Measurements from ENCODE around the gene CALML5.

Gene CALML5

DNA sequence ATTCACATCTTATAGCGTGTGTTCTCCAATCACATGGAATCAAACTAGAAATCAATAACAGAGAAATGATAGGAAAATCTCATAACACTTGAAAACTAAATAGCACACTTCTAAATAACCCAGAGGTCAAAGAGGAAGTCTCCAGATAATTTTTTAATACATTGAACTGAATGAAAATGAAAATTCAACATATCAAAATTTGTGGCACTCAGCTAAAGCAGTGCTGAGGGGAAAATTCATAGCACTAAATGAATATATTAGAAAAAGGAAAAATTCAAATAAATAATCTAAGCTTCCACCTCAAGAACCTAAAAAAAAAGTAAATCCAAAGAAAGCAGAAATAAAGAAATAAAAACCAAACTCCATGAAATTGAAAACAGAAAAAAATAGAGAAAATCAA is 42.7 kb upstream of the CALML5 start:
- Histone ChIP-seq H3K9me3 (peaks cover 25% of the 10 kb centered on the region), H3K4me1 (peaks cover 14% of the 10 kb centered on the region), H3K4me3 (no peak overlapping the region)

DNA sequence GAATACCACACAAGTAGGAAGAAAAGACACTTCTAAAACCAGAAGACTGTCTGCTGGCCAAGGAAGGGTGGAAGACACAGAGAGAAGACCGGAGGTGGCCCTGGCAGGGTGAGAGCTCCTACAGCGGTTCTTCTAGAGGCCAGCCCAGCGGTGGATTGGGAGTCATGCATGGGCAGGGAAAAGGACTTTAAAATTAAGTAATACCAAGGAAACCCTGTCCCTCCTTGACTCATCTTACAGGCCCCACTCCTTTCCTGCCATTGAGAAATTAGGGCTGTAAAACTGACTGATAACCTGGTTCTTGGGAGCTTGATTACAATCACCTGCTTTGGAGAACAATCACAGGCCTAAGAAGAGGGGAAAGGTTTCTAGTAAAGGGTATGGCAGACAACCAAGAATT is 41.5 kb upstream of the CALML5 start:
- Histone ChIP-seq H3K27me3 (no peaks in the 10 kb centered on the region), H3K27ac (no peak overlapping the region)
- no peak for TF ChIP-seq Cebpa-rat (IDR thresholded peaks at IDR 0.05)

More for the DNA sequence above, 42.7 kb upstream of the CALML5 start:
- H3K9ac ChIP-seq, result no peak overlapping the region
- no peak for TF ChIP-seq Cebpa-rat (IDR thresholded peaks at IDR 0.05)
- H3K27me3 ChIP-seq, result no peaks in the 10 kb centered on the region
- no peak overlapping the region for H3K27ac ChIP-seq
- no peaks in the 10 kb centered on the region for H4K20me1 ChIP-seq
- no peak overlapping the region for H3K4me2 ChIP-seq
- no peaks in the 10 kb centered on the region for H3K36me3 ChIP-seq

DNA sequence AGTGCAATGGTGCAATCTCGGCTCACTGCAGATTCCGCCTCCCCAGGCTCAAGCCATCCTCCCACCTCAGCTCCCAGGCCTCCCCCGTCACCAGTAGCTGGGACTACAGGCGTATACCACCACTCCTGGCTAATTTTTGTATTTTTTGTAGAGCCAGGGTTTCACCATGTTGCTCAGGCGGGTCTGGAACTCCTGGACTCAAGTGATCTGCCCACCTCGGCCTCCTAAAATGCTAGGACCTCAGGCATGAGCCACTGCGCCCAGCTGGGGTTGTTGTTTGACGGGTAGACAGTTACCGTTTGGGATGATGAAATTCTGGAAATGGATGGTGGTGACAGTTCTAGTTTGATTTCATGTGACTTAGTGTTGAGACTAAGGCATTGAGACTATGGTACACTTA is 40.7 kb upstream of the CALML5 start:
- no peak overlapping the region for H3K4me2 ChIP-seq
- H3K27ac ChIP-seq, result no peak overlapping the region
- no peak overlapping the region for H3K4me3 ChIP-seq
- no peaks in the 10 kb centered on the region for H3K27me3 ChIP-seq
- H3K9me3 ChIP-seq, result peaks cover 25% of the 10 kb centered on the region
- peaks cover 14% of the 10 kb centered on the region for H3K4me1 ChIP-seq
- TF ChIP-seq Cebpa-rat (IDR thresholded peaks at IDR 0.05), result no peak
- H3K9ac ChIP-seq, result no peak overlapping the region
- H3K36me3 ChIP-seq, result no peaks in the 10 kb centered on the region
- H4K20me1 ChIP-seq, result no peaks in the 10 kb centered on the region

More for the DNA sequence above, 41.5 kb upstream of the CALML5 start:
- H3K36me3 ChIP-seq, result no peaks in the 10 kb centered on the region
- H4K20me1 ChIP-seq, result no peaks in the 10 kb centered on the region
- H3K9me3 ChIP-seq, result peaks cover 25% of the 10 kb centered on the region
- peaks cover 14% of the 10 kb centered on the region for H3K4me1 ChIP-seq
- H3K4me2 ChIP-seq, result no peak overlapping the region
- H3K4me3 ChIP-seq, result no peak overlapping the region
- no peak overlapping the region for H3K9ac ChIP-seq

DNA sequence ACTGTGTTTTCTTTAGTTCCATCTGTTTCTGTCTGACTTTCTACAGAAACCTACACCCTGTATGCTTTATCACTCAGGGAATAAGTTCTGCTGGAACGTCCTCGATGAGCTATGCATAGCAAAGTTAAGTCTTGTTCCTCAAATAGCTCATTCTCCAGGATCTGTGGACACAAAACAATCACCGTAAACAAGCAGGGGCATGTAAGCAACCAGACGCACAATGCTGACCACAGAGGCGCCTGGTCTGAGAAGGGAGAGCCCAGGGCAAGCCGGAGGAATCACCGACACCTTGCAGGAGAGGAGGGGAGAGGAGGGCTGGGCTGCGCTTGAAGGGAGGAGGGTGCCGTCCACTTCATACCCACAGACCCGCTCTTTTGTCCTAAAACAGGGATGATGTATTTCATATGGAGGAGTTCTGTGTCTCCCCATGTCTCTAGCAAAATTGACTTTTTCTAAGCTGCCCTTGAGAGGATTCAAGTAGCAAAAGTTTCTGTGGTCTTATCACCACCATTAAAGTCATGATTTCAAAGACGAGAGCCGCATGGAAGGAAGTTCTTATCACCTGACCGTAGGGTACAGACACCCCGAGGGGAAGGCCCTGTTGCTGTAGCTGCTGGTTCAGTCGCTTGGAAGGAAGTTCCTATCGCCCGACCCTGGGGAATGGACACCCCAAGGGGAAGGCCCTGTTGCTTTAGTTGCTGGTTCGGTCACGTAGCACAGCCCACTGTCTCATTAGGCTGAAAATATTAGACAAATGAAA is 39.7 kb upstream of the CALML5 start:
- no peak overlapping the region for H3K4me3 ChIP-seq
- H3K9me3 ChIP-seq, result peaks cover 25% of the 10 kb centered on the region
- TF ChIP-seq Cebpa-rat (IDR thresholded peaks at IDR 0.05), result no peak
- no peaks in the 10 kb centered on the region for H3K36me3 ChIP-seq
- H3K27me3 ChIP-seq, result no peaks in the 10 kb centered on the region
- H4K20me1 ChIP-seq, result no peaks in the 10 kb centered on the region
- peak overlapping the region; percentile 53 for H3K4me2 ChIP-seq
- no peak overlapping the region for H3K27ac ChIP-seq
- no peak overlapping the region for H3K9ac ChIP-seq
- H3K4me1 ChIP-seq, result peaks cover 14% of the 10 kb centered on the region

DNA sequence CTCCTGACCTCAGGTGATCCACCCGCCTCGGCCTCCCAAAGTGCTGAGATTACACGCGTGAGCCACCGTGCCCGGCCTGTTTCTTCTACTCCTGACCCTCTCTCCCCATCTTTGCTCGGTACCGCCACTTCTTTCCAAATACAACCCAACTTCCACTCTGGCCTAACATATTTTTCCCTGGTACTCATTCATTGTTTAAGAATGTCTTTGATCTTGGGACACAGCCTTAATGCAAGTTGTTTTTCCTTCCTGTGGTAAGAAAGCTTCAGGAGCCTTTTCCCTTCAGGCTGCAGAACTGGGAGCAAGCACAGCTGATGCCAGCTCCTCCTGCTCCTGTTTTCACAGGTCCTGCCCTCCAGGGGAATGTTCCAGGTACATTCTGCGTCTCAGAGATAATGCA is 39.1 kb upstream of the CALML5 start:
- peaks cover 14% of the 10 kb centered on the region for H3K4me1 ChIP-seq
- no peaks in the 10 kb centered on the region for H4K20me1 ChIP-seq
- H3K9ac ChIP-seq, result no peak overlapping the region
- peaks cover 25% of the 10 kb centered on the region for H3K9me3 ChIP-seq
- H3K4me2 ChIP-seq, result no peak overlapping the region
- no peaks in the 10 kb centered on the region for H3K27me3 ChIP-seq
- TF ChIP-seq Cebpa-rat (IDR thresholded peaks at IDR 0.05), result no peak
- no peak overlapping the region for H3K4me3 ChIP-seq
- H3K36me3 ChIP-seq, result no peaks in the 10 kb centered on the region
- no peak overlapping the region for H3K27ac ChIP-seq

DNA sequence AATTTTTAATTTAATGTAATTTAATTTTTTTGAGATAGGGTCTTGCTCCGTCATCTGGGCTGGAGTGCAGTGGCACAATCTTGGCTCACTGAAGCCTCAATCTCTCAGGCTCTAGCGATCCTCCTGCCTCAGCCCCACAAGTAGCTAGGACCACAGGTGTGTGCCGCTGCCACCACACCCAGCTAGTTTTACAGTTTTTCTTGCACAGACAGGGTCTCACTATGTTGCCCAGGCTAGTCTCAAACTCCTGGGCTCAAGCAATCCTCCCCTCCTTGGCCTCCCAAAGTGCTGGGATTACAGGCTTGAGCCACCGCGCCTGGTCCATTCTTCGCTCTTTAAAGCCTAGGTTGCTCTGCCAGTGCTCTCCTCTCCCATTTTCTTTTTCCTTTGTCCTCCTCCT is 38.3 kb upstream of the CALML5 start:
- Histone ChIP-seq H3K4me3 (no peak overlapping the region), H3K9me3 (peaks cover 21% of the 10 kb centered on the region), H3K4me2 (no peak overlapping the region), H3K9ac (no peak overlapping the region), H3K36me3 (no peaks in the 10 kb centered on the region), H4K20me1 (no peaks in the 10 kb centered on the region), H3K27me3 (no peaks in the 10 kb centered on the region), H3K4me1 (peaks cover 14% of the 10 kb centered on the region), H3K27ac (no peak overlapping the region)
- TF ChIP-seq Cebpa-rat (IDR thresholded peaks at IDR 0.05), result no peak

DNA sequence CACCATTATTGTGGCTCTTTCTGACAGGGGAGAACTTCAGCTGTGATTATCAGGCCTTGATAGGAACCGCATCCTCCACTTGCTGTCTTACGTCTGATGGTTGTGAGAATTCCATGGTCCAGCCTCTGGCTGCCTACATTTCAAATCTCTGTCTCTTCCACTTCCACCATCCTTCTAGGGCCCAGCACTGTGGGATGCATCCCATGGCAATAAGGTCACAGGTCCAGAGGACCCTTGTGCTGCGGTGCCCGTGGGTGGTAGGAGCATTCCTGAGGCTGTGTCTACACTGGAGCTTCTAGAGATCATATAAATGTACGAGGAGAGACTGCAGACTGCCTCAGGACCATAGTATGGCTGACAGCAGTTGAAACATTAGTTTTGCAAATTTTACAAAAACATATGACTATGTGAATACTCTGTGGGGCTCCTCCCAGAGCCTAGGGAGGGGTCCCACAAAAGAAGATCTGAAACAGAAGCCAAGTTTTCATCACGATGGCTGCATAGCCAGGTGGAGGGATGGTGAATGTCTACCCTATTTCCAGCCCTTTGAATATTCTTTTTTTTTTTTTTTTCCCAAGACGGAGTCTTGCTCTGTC is 37.2 kb upstream of the CALML5 start:
- peaks cover 16% of the 10 kb centered on the region for H3K9me3 ChIP-seq

DNA sequence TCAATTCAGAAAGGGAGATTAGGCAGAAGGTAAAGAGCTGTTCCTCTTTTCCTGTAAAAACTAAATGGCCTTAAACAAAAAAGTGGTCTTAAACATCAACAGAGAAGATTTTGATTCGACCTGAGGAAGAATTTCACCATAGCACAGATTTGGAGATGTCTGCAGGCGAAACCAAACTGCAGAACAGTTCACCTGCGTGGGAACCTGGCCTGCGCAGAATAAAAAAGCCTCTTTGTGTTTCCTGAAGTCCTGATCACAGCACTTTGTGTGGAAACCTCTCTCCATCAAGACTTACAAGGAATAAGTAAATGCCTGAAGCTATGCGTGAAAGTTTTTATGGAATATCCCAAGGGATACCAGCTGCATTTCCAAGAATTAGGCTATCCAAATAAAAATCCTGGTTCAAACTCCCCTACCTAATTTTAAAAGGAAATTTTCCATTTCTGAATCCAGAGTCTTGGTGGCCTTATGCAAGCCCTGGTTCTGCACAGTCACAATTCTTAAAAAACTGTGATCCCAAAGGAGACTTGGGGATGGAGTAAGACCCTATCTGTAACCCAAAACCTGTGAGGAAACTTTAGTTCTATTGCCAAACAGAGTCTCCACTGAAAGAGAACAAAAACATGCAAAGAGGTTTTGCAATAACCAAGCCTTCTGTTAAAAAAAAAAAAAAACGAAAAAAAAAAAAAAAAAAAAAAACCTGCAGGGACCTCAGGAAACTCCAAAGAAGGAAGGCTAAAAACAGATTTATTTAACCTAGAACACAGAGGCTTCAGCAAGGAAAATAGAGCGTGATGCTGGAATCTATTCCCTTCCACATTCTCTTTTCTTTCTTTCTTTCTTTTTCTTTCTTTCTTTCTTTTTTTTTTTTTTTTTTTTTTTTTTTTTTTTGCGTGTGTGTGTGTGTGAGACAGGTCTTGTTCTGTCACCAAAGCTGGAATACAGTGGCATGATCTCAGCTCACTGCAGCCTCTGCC is 35.8 kb upstream of the CALML5 start:
- no peaks in the 10 kb centered on the region for H4K20me1 ChIP-seq
- no peaks in the 10 kb centered on the region for H3K36me3 ChIP-seq
- H3K4me3 ChIP-seq, result no peak overlapping the region
- H3K4me1 ChIP-seq, result peaks cover 14% of the 10 kb centered on the region
- H3K9ac ChIP-seq, result no peak overlapping the region
- H3K4me2 ChIP-seq, result no peak overlapping the region
- H3K27ac ChIP-seq, result no peak overlapping the region
- H3K27me3 ChIP-seq, result no peaks in the 10 kb centered on the region
- peaks cover 4% of the 10 kb centered on the region; the same call in 1 of the 2 replicates for H3K9me3 ChIP-seq
- TF ChIP-seq Cebpa-rat (IDR thresholded peaks at IDR 0.05), result no peak

More for the DNA sequence above, 37.2 kb upstream of the CALML5 start:
- no peak for TF ChIP-seq Cebpa-rat (IDR thresholded peaks at IDR 0.05)
- no peak overlapping the region for H3K27ac ChIP-seq
- no peaks in the 10 kb centered on the region for H4K20me1 ChIP-seq
- no peak overlapping the region for H3K4me2 ChIP-seq
- no peak overlapping the region for H3K9ac ChIP-seq
- H3K27me3 ChIP-seq, result no peaks in the 10 kb centered on the region
- no peak overlapping the region for H3K4me3 ChIP-seq
- no peaks in the 10 kb centered on the region for H3K36me3 ChIP-seq
- H3K4me1 ChIP-seq, result peaks cover 14% of the 10 kb centered on the region

DNA sequence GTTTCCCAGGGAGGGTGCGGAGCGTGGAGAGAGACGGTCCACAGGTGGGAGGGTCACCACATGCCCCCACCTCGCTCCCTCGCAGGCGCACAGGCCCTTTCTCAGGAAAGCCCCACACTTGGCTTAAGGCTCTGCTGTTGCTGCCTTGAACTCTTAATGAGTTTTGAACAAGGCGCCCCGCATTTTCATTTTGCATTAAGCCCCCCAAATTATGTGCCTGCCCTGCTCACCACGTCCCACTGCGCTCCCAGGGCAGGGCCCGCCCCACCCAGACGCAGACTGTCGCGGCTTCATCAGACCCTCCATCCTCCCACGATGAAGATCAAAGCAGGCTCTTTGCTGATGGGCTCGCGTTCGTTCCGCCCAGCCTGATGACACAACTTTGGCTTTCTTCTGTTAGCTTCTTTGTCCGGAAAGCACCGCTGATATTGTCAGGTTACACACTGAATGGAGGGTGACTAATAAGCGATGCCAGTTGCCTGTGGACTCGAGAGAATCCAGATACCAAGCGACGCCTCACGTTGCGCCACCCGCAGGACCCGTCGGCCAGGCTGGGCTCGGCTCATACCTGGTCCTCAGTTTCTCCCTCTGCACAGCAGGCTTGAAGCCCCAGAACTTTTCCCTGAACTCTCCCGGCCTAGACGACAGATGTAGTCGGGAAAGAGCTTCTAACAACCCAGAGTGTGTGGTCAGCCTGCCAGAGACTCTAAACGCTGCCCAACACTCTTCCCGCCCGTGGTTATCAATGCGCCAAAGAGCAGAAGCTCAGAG is 34.9 kb upstream of the CALML5 start:
- no peaks in the 10 kb centered on the region for H3K36me3 ChIP-seq
- no peak overlapping the region for H3K27ac ChIP-seq
- no peak overlapping the region for H3K4me2 ChIP-seq
- H4K20me1 ChIP-seq, result no peaks in the 10 kb centered on the region
- no peak overlapping the region for H3K9ac ChIP-seq
- no peaks in the 10 kb centered on the region for H3K27me3 ChIP-seq
- no peak overlapping the region for H3K4me3 ChIP-seq
- TF ChIP-seq Cebpa-rat (IDR thresholded peaks at IDR 0.05), result no peak
- H3K9me3 ChIP-seq, result no peaks in the 10 kb centered on the region
- H3K4me1 ChIP-seq, result peaks cover 8% of the 10 kb centered on the region
